Stimulated activated CD8-positive, alpha-beta memory T cell treated with anti-CD3 and anti-CD28 coated beads, Interleukin-4, amount 100 ng/mL, for 1 hour (primary cell): ENCODE measurements around the gene SAMD11.
"Not testable (repeated sequence)": the region's sequence is repeated elsewhere in the genome, so short reads cannot be mapped to it uniquely, and the experiment has no call there.

Experiments
- DNase-seq, 2 donors: peaks; one replicate each; pipeline ENCODE4 v3.0.0-alpha.2; 2020; ENCODE audit warnings: low read depth in 2 of 2, low spot score in 1 of 2

SAMD11 gene

DNA sequence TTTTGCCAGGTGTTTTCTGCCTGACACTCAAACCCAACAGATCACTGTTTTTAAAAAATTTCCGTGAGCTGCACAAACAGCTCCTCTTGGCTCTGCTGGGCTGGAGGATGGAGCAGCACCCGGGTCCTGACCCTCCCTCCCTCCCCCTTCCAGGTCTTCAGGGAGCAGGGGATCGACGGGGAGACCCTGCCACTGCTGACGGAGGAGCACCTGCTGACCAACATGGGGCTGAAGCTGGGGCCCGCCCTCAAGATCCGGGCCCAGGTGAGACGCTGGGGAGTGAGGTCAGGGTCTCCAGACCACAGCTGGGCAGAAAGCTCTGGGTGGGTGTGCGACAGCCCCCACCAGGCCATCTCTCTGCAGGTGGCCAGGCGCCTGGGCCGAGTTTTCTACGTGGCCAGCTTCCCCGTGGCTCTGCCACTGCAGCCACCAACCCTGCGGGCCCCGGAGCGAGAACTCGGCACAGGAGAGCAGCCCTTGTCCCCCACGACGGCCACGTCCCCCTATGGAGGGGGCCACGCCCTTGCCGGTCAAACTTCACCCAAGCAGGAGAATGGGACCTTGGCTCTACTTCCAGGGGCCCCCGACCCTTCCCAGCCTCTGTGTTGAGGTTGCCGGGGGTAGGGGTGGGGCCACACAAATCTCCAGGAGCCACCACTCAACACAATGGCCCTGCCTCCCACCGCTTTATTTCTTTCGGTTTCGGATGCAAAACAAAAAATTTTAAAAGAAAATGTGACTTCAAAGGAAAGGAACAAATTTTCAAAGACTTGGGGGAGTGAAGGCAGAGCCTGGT, 20.0 kb downstream of the SAMD11 start:
- no peak for DNase-seq

DNA sequence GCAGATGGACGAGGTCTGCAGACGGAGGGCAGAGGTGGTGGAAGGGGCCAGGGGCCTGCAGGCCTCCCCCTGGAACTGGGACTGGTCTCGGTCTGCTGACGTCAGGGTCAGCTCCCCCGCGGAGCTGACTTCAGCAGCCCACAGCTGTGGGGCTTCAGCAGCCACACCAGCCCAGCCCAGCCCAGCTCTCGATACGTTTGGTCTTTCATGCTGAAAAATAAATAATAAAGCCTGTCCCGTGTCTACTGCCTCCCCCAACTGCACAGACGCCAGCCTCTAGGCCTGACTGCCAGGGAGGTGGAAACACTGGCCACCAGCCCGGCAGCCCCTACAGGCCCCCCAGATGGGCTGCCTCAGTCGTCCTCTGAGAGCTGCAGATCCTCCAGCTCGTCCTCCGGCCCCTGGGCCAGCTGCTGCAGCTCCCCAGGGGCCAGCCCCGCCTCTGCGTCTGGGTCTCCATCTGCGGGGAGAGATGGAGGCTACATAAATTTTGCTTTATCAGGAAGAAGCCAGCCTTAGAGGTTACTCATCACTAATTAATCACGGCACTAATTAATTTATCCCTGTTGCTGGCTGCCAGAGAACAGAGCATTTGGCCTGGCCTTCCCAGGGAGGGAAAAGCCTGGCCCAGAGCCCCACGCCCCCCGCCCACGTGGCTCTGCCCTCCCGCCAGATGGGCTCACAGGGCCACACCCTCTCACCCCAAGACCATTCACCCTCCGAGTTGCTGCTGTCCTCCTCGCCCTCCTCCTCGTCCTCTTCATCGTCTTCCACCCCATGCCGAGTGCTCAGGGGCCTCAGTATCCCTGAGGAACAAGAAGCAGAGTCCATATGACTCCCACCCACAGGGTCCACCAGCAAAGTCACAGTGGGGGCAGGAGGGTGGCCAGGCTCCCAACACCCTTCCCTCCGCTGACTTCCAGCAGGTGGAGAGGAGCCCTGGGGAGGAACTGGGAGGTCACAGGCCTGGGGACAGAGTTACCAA, 20.9 kb downstream of the SAMD11 start:
- DNase-seq = no peak

GRCh38 chr1:945688-946556, 22.2 kb downstream of the SAMD11 start:
- no peak for DNase-seq

DNA sequence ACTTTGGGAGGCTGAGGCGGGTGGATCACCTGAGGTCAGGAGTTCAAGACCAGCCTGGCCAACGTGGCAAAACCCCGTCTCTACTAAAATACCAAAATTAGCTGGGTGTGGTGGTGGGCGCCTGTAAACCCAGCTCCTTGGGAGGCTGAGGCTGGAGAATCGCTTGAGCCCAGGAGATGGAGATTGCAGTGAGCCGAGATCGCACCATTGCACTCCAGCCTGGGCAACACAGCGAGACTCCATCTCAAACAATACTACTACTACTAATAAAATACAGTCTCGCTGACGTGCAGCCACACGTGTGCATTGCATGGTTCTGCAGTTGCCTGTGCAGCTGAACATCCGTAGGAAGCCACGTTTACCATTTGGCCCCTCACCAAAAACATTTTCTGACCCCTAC, 23.1 kb downstream of the SAMD11 start:
- not testable (repeated sequence) for DNase-seq

- DNase-seq = no peak
These were observed 24.2 kb downstream of the SAMD11 start for GRCh38 chr1:947958-948357.

DNA sequence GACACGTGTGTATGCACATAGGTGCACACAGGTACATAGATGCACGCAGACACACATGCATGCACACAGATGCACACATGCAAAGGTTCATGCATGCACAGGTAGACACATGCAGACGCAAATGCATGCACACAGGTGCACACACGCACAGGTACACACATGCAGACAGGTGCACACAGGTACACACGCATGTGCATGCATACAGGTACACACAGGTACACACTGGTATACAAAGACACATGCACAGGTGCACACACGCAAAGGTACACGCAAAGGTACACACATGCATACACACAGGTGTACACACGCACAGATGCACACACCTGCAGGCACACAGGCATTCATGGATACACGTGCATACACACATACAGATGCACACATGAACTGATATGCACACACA, 26.5 kb downstream of the SAMD11 start:
- no peak for DNase-seq

DNA sequence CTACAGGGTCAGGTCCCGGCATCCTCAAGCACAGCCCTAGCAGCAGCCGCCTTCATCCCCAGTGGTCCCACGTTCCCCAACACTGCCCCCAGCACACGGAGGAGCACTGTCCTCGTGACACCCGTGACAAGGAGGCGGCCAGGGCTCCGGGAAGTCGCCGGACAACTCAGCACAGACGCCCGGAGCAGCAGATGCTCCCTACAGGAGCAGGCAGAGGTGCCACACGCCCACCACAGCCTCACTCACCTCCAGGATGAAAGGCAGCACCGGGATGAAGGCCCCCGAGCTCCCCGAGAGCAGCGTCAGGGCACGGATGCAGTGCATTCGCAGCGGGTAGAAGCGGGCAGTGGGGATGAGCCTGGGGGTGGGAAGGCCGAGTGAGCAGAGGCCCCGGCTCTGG, 27.2 kb downstream of the SAMD11 start:
- DNase-seq = no peak

DNA sequence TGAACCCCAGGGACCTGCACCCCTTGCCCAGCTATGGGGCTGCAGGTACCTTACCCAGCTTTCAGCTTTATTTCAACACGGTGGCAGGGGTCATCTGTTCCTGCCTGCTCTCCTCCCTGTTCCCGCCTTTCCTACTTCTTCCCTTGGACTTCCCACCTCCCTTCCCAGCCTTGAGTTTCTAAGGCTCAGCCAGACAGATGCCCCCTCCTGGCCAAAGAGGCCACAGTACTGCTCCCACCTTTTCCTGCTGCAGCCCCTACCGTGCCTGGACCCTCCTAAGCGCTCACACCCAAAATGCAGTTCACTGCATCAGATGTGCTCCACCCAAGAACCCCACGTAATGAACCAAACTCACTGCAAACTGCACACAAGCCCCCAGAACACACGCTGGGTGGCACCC, 27.6 kb downstream of the SAMD11 start:
- DNase-seq = no peak

DNA sequence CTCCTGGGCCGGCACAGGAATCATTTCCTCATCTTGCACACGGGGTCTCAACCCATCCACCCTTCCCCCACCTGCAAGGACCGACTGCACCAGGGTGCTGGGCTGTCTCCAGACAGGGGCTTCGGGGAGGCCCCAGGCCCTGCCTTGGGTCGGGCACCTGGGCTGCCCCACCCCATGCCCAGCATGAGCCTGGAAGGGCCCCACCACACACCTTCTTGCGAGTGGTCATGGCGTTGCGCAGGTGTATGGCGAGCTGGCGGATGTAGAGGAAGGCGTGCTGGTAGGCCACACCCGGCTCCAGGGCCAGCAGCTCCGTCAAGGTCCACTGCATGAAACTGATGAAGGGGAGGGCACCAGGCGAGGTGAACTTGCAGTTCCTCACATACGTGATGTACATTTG, 28.5 kb downstream of the SAMD11 start:
- DNase-seq = no peak

DNA sequence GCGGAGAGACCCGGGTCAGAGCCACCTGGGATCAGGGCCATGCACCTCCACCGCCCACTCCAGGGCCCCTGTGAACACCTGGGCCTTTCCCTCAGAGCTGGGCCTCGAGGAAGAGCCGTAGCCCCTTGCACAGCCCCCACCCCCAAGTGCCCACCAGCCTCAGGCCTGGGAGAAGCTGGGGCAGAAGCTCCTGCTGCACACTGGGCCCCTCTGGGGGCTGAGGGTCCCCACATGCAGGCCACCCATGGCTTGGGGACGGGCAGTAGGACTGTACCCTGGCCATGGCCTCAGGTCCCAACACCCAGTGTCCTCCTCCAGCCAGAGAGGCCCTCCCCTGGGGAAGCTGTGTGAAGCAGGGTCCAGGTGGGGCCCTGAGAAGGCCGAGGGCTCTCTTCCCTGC, 28.9 kb downstream of the SAMD11 start:
- no peak for DNase-seq

DNA sequence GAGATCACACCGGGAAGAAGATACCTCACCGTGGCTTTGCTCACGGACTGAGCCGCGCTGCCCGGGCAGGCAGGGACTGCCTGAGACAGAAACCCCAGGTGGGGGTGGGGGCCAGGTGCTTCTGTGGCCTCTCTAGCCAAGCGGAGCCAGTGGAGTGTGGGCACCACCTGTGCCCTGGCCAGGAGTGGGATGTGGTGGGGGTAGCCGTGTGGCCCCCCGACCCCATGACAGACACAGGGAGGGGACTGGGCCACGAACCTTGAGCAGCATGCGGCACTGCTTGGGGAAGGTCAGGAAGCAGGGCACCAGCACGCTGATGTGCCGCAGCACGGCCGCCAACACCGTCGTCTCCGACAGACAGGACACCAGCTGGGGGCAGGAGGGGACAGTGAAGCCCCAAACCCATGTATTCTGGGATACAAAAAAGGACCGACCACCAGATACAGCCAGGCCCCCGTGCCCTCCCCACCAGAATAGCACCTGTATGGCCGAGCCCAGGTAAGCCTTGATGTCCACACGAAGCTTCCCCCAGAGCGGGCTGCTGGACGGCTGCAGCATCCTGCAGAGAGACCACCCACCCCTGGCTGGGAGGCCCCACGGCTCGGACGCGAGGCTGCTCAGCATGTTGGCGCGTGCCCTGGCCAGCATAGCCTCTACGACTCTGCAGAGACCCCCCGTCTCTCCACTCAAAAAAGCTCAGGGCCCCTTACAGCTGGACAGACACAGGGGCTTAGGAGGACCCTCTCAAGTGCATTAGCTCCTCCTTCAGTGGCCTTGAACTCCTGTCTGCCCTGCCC, 30.0 kb downstream of the SAMD11 start:
- no peak for DNase-seq

DNA sequence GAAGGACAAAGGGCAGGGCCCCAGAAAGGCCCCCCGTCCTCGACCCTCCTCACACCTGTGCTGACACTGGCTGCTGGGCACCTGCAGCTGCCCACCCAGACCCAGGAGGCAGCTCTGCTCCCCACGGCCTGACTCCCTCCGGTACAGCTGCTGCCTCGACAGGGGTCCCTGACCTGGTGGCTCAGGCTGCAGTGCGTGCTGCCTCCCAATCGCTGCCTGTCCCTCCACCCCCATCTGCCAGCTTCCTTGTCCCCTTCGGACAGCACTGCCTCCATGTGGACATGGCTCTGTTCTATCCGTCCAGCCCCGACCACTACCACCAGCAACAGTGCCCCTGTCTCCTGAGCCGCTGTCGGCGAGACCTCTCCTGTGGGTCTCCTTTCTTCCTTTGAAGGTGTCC, 31.2 kb downstream of the SAMD11 start:
- DNase-seq = no peak

DNA sequence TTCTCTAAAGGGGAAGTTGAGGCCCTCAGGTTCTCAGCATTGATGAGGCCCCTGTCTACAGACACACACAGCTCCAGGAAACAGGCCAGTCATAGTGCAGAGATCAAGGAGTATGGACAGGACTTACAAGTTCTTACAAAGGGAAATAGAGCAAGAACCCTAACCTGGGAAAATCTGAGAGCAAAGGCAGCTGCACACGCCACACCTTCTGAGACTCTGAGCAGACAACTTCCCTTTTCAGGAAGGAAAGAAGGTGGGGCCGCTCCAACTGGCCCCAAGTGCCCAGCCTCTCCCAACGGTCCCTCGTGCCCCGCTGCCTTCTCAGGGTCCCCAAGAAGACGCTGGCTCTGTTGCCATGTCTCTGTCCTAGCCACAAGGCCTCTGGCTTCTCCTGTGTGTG, 31.8 kb downstream of the SAMD11 start:
- DNase-seq = no peak

DNA sequence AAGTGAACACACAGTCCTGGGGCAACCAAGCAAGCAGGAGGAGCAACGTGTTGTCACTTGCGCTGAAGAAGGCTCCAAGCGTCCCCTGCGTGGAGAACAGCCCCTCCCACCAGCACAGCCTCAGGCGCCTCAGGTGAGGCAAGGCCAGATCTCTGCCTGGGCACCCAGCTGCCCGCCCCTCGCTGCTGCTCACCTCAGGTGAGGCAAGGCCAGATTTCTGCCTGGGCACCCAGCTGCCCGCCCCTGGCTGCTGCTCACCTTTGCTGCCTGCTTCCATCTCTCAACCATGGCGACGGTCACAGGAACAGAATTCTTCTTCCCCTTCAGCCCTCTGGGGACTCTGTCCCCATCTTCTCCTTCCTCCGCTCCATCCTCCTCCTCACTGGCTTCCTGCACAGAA, 32.9 kb downstream of the SAMD11 start:
- no peak for DNase-seq

- DNase-seq = peak; percentile 95 to 97
These were observed 35.4 kb downstream of the SAMD11 start, which contains the start of gene NOC2L for GRCh38 chr1:958823-959730. Gene NOC2L (minus strand): TSS chr1:959256. CDS start chr1:959240, 16 bp downstream.

GRCh38 chr1:959731-960362, 36.1 kb downstream of the SAMD11 start:
- DNase-seq = no peak

- DNase-seq = peak; percentile 54 to 58
These were observed 36.8 kb downstream of the SAMD11 start, which contains the start of gene KLHL17 for GRCh38 chr1:960363-961131. Gene KLHL17 (plus strand): TSS chr1:960584. CDS start chr1:960694, 110 bp downstream.

DNA sequence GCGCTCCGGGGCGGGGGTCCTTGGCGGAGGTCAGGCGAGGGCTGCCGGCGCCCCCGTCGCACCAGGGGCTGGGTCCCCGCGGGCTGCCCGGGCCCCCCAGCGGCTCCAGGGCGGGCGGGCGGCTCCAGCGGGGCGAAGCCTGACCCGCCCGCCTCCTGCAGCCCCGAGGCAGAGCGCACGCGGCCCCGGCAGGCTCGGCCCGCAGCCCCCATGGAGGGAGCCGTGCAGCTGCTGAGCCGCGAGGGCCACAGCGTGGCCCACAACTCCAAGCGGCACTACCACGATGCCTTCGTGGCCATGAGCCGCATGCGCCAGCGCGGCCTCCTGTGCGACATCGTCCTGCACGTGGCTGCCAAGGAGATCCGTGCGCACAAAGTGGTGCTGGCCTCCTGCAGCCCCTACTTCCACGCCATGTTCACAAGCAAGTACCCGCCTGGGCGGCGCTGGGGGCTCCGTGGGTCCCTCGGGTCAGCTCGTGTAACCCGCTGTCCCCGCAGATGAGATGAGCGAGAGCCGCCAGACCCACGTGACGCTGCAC, 37.5 kb downstream of the SAMD11 start:
- DNase-seq = no peak
